ENCODE results near the gene RNF168.
"Not testable (repeated sequence)": the region's sequence is repeated elsewhere in the genome, so short reads cannot be mapped to it uniquely, and the experiment has no call there.

GRCh38 chr3:196445391-196445790 is 58.2 kb downstream of the RNF168 start:
- TF ChIP-seq, protein P1, sequence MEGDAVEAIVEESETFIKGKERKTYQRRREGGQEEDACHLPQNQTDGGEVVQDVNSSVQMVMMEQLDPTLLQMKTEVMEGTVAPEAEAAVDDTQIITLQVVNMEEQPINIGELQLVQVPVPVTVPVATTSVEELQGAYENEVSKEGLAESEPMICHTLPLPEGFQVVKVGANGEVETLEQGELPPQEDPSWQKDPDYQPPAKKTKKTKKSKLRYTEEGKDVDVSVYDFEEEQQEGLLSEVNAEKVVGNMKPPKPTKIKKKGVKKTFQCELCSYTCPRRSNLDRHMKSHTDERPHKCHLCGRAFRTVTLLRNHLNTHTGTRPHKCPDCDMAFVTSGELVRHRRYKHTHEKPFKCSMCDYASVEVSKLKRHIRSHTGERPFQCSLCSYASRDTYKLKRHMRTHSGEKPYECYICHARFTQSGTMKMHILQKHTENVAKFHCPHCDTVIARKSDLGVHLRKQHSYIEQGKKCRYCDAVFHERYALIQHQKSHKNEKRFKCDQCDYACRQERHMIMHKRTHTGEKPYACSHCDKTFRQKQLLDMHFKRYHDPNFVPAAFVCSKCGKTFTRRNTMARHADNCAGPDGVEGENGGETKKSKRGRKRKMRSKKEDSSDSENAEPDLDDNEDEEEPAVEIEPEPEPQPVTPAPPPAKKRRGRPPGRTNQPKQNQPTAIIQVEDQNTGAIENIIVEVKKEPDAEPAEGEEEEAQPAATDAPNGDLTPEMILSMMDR (IDR thresholded peaks at IDR 0.05; ENCODE audit: low read depth, low read length): peak; percentile 23
- not testable (repeated sequence) for TF ChIP-seq POLR2A (IDR thresholded peaks at IDR 0.05; ENCODE audit: extremely low read depth, insufficient read length); MAX (IDR thresholded peaks at IDR 0.05; ENCODE audit: low read depth, low read length)
